ENCODE data around the gene SLIT3. TPM values are rescaled to one million over a fixed set of nuclear protein-coding genes. Genes with fewer than 3 reads are reported as not detected.

The SLIT3 gene
- total RNA-seq, 4 donors from 2014 or later, result 10.8 to 30.8 (median 18.4) TPM

DNA sequence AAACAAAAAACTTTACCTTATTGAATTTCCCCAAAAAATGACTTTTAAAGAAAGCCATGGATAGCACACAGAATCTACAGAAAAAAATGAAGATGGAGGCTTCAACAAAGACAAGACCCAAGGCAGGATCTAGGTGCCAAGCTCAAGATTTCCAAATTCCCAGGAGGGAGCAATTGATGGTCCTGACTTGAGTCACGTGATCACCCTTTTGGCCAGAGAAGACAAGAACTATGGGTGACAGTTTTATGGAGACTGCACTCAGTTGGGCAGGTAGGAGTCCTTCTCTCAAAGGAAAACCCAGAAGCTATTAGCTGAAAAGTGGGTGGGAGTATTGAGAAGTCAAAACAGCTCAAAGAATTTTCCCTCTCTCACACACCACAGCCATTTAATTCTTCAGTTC is 3.2 kb upstream of the SLIT3 start:
- no peak overlapping the region for H3K4me3 ChIP-seq
- H3K9me3 ChIP-seq, result no peaks in the 10 kb centered on the region
- H3K27ac ChIP-seq, result no peak overlapping the region
- H3K4me1 ChIP-seq, result peaks cover 30% of the 10 kb centered on the region
- no peaks in the 10 kb centered on the region for H3K36me3 ChIP-seq
- peaks cover 40% of the 10 kb centered on the region for H3K27me3 ChIP-seq
- 100% methylated on average over 1 of the region's 1 CpG for WGBS
- TF ChIP-seq, protein P1, sequence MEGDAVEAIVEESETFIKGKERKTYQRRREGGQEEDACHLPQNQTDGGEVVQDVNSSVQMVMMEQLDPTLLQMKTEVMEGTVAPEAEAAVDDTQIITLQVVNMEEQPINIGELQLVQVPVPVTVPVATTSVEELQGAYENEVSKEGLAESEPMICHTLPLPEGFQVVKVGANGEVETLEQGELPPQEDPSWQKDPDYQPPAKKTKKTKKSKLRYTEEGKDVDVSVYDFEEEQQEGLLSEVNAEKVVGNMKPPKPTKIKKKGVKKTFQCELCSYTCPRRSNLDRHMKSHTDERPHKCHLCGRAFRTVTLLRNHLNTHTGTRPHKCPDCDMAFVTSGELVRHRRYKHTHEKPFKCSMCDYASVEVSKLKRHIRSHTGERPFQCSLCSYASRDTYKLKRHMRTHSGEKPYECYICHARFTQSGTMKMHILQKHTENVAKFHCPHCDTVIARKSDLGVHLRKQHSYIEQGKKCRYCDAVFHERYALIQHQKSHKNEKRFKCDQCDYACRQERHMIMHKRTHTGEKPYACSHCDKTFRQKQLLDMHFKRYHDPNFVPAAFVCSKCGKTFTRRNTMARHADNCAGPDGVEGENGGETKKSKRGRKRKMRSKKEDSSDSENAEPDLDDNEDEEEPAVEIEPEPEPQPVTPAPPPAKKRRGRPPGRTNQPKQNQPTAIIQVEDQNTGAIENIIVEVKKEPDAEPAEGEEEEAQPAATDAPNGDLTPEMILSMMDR (IDR thresholded peaks at IDR 0.05), result no peak
- TF ChIP-seq POLR2A (IDR thresholded peaks at IDR 0.05), result no peak
- TF ChIP-seq EP300 (IDR thresholded peaks at IDR 0.05), result no peak
- no peak for TF ChIP-seq POLR2AphosphoS5 (IDR thresholded peaks at IDR 0.05)
- DNase-seq (ENCODE audit: low spot score in 2 of 2), result no peak

DNA sequence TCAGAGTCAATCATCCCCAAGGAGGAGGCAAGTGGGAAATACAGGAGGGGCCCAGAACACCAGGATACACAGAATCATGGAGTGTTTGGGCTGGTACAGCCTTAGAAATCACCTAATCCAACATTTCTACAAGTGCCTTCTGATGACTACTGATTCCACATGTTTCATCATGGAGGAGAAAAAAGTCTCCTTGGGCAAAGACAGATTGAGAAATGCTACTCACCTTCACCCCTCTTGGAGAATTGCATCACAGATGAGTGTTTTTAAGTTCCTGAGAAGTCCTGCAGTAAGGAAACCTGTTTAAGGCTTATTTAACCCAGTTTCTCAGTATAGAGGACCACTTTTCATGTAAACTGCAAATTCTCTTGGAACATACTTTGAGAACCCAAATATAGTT is 2.2 kb upstream of the SLIT3 start:
- Histone ChIP-seq H3K9me3 (no peaks in the 10 kb centered on the region), H3K27me3 (peaks cover 45% of the 10 kb centered on the region), H3K36me3 (no peaks in the 10 kb centered on the region), H3K27ac (peak overlapping the region; percentile 5), H3K4me1 (peaks cover 33% of the 10 kb centered on the region), H3K4me3 (no peak overlapping the region)
- TF ChIP-seq POLR2A (IDR thresholded peaks at IDR 0.05) (no peak), EP300 (IDR thresholded peaks at IDR 0.05) (no peak), POLR2AphosphoS5 (IDR thresholded peaks at IDR 0.05) (no peak)
- TF ChIP-seq, protein P1 (IDR thresholded peaks at IDR 0.05), result no peak
- no peak for DNase-seq (ENCODE audit: low spot score in 2 of 2)

DNA sequence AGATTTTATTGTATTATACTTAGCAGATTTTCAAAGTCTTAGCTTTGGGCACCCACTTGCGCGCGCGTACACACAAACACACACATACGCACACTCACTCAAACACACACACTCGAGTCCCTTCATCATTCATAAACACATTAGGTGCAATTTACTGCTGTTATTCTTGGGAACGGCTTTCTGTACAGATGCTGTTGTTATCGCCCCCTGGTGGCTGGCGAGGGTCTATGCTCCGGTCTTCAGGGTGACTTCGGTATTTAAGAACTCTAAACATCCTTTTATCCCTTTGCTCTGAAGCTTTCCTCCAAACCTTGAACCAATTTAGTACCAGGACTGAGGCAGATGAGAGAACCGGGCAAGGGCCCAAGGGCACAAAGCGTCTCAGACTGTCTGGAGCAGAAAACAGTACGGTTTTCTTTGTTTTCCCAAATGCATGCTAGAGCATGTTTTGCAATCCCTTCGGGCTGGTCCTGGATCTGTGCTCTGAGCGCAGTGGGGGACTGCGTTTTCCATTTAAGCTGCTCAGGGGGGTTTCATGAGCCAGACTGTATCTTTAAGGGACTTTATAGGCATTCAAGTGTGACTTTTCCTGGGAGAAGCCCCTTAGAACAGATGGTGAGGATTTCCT is 1.7 kb upstream of the SLIT3 start:
- peak in 1 of 2 donors; percentile 87 for DNase-seq (ENCODE audit: low spot score in 2 of 2)
- peaks cover 39% of the 10 kb centered on the region for H3K4me1 ChIP-seq
- WGBS, result 12% methylated on average over 17 of the region's 17 CpGs
- peak in 1 of 3 donors; percentile 4 for TF ChIP-seq POLR2AphosphoS5 (IDR thresholded peaks at IDR 0.05)
- TF ChIP-seq EP300 (IDR thresholded peaks at IDR 0.05), result no peak
- TF ChIP-seq POLR2A (IDR thresholded peaks at IDR 0.05), result no peak
- TF ChIP-seq, protein P1 (IDR thresholded peaks at IDR 0.05), result peak; percentile 80 to 85
- H3K27ac ChIP-seq, result peak overlapping the region; percentile 5
- no peaks in the 10 kb centered on the region for H3K9me3 ChIP-seq
- peaks cover 50% of the 10 kb centered on the region for H3K27me3 ChIP-seq
- H3K36me3 ChIP-seq, result no peaks in the 10 kb centered on the region
- no peak overlapping the region for H3K4me3 ChIP-seq

DNA sequence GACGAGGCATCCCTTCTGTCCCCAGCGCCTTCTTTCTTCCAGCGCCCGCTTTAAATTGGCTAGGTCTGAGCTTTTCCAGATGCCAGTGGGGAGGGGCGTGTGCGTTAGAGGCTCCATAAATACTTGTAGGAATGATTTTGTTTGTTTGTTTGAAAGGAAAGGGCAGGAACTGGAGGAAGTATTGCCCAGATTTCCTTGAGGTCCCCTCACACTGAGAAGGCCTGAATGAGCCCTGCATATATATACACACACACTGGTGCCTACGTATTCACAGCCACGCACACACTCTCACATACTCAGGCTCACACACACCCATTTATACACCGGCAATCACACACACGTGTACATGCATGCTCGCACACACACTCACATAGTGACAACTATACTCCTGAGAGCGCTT is 1.0 kb upstream of the SLIT3 start:
- Histone ChIP-seq H3K27ac (no peak overlapping the region), H3K9me3 (no peaks in the 10 kb centered on the region), H3K4me1 (peaks cover 43% of the 10 kb centered on the region), H3K36me3 (no peaks in the 10 kb centered on the region), H3K4me3 (no peak overlapping the region), H3K27me3 (peaks cover 51% of the 10 kb centered on the region)
- TF ChIP-seq, protein P1 (IDR thresholded peaks at IDR 0.05), result no peak
- no peak for TF ChIP-seq POLR2A (IDR thresholded peaks at IDR 0.05)
- WGBS, result 43% methylated on average over 12 of the region's 12 CpGs
- DNase-seq (ENCODE audit: low spot score in 2 of 2), result no peak

DNA sequence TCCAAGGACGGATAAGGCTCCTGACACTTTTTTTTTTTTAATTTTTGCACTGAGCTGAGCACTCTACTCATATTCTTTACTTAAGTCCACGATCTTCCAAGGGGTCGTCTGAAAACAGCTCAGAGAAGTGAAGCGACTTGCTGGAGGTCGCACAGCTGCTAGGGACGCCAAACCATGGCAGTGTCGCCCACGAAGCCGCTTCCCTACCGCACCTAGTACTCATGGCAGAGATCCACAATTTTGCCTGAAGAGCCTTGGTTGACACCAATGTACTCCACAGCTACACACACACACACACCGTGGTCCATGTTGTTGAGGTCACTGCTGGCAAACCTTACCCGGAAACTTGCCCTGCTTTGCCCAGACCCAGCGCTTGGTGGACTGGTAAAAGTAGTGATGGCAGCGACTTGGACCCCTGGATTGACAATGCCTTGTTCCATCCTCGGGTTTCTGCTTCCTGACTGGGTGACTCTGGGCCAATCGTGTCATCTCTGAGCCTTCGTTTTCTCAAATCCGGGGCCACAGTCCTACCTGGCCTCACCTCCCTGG is 521 bp upstream of the SLIT3 start:
- WGBS, result 15% methylated on average over 17 of the region's 18 CpGs
- peaks cover 45% of the 10 kb centered on the region for H3K4me1 ChIP-seq
- TF ChIP-seq POLR2AphosphoS5 (IDR thresholded peaks at IDR 0.05) (no peak), EP300 (IDR thresholded peaks at IDR 0.05) (no peak), POLR2A (IDR thresholded peaks at IDR 0.05) (no peak)
- TF ChIP-seq, protein P1 (IDR thresholded peaks at IDR 0.05), result no peak
- peaks cover 51% of the 10 kb centered on the region for H3K27me3 ChIP-seq
- DNase-seq (ENCODE audit: low spot score in 2 of 2), result no peak
- peak overlapping the region; percentile 51 for H3K4me3 ChIP-seq
- H3K36me3 ChIP-seq, result no peaks in the 10 kb centered on the region
- peak overlapping the region; percentile 78 for H3K27ac ChIP-seq
- no peaks in the 10 kb centered on the region for H3K9me3 ChIP-seq

Data from suprapubic skin (tissue), 4 donors.